Chondrocyte (in vitro differentiated cells): ENCODE data around the gene ICOS. TPM values are rescaled to one million over a fixed set of nuclear protein-coding genes. Genes with fewer than 3 reads are reported as not detected.
A peak's percentile ranks its signal among the peaks of the same experiment; 100 is the strongest.

Experiments used
- DNase-seq: peaks from one replicate; pipeline ENCODE4 v3.0.0; 2021; ENCODE audit warnings: mixed read lengths, low spot score
- H3K27ac Mint-ChIP-seq: one replicate; pipeline ENCODE4 v1.8.0; 2021; ENCODE audit warnings: mild to moderate bottlenecking, moderate library complexity, mixed read lengths; ENCODE audit not compliant: unreplicated experiment
- H3K27me3 Mint-ChIP-seq: 2 replicates; pipeline ENCODE4 v1.8.0; 2021; ENCODE audit warnings: low read depth, mixed read lengths
- H3K36me3 Mint-ChIP-seq: 2 replicates; pipeline ENCODE4 v1.8.0; 2021; ENCODE audit warnings: low read depth, mixed read lengths
- H3K4me1 Mint-ChIP-seq: 2 replicates; pipeline ENCODE4 v1.8.0; 2021; ENCODE audit warnings: low read depth, mild to moderate bottlenecking, mixed read lengths
- H3K4me3 Mint-ChIP-seq: one replicate; pipeline ENCODE4 v1.8.0; 2021; ENCODE audit warnings: mild to moderate bottlenecking, moderate library complexity, mixed read lengths; ENCODE audit not compliant: unreplicated experiment
- H3K9me3 Mint-ChIP-seq: 2 replicates; pipeline ENCODE4 v1.8.0; 2021; ENCODE audit warnings: low read depth, mixed read lengths
- CTCF ChIP-seq: fragments of 200-600 bp; sonication (generic); IDR thresholded peaks from 2 replicates; pipeline ENCODE4 v1.5.0; 2021; ENCODE audit warnings: antibody characterized with exemption, mild to moderate bottlenecking, moderate library complexity
- total RNA-seq: library from RNA; stranded (reverse); gene quantifications from 3 replicates; pipeline ENCODE4 v1.2.1, GENCODE V29; 2021

The ICOS gene
- total RNA-seq, 1 donor from 2014 or later: not detected

DNA sequence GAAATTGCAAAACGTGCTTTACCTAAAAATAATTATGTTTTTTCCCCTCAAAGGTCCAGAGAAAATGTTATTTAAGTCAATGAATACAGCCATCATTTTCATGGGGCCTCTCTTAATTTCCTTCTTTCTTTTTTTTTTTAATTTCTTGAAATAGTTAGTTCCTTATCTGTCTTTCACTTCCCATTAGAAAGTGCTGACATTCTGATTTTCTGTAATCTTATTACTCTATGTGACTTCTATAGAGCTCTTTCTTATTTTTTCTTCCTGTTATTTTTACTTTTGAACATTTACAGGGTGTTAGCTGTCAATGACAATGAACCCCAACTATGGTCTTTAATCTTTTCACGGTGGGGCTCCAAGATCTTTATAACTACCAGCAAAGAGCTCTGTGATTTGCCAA is 39.0 kb upstream of the ICOS start:
- peaks cover 17% of the 10 kb centered on the region for H3K4me1 Mint-ChIP-seq
- peaks cover 4% of the 10 kb centered on the region for H3K36me3 Mint-ChIP-seq
- no peak for DNase-seq
- peaks cover 15% of the 10 kb centered on the region for H3K9me3 Mint-ChIP-seq
- TF ChIP-seq CTCF: no peak
- H3K27me3 Mint-ChIP-seq: no peaks in the 10 kb centered on the region
- no peak overlapping the region for H3K27ac Mint-ChIP-seq
- H3K4me3 Mint-ChIP-seq: no peak overlapping the region

GRCh38 chr2:203898657-203899056 is 37.9 kb upstream of the ICOS start:
- no peaks in the 10 kb centered on the region for H3K27me3 Mint-ChIP-seq
- DNase-seq: no peak
- peaks cover 4% of the 10 kb centered on the region for H3K36me3 Mint-ChIP-seq
- peaks cover 15% of the 10 kb centered on the region for H3K9me3 Mint-ChIP-seq
- TF ChIP-seq CTCF: no peak
- H3K27ac Mint-ChIP-seq: no peak overlapping the region
- no peak overlapping the region for H3K4me3 Mint-ChIP-seq
- H3K4me1 Mint-ChIP-seq: peaks cover 14% of the 10 kb centered on the region

DNA sequence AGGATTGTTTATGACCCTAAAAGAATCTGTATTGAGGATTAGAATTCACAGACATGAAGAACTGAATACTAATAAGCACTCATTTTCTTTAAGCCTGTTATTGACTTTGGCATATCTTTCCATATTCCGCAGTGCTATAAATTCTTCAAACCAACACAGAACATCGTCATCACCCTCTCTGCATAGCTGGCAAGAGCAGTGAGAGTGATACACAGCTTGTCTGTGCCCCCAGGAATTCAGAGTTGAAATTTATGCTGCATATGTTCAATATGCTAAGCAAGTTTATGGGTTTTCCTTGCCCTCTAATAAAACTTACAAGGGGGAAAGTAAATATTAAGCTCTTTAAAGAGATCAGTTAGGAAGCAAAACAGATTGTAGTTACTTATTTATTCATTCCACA is 36.3 kb upstream of the ICOS start:
- peaks cover 18% of the 10 kb centered on the region for H3K9me3 Mint-ChIP-seq
- no peaks in the 10 kb centered on the region for H3K27me3 Mint-ChIP-seq
- peaks cover 14% of the 10 kb centered on the region for H3K4me1 Mint-ChIP-seq
- no peak for DNase-seq
- no peak for TF ChIP-seq CTCF
- peaks cover 4% of the 10 kb centered on the region for H3K36me3 Mint-ChIP-seq
- H3K27ac Mint-ChIP-seq: no peak overlapping the region
- no peak overlapping the region for H3K4me3 Mint-ChIP-seq

DNA sequence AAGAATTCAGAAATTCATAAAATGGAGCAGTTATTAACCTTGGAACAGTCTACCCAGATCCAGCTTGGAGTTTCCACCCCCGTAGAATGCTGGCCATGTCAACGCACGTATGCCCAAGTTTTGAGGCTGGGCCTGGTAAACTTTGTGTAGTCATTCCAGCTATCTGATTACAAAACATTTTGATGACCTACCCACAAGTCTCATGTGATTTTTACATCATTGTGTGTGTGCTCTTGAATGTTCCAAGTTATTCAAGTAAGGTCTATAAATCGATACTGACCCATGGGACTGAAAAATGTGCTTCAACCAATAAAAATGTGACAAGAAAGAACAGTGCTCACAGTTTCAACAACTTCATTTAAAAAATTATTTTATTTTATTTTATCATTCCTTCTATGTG is 32.5 kb upstream of the ICOS start:
- Mint-ChIP-seq H3K27me3 (no peaks in the 10 kb centered on the region), H3K4me1 (peaks cover 17% of the 10 kb centered on the region), H3K36me3 (peaks cover 4% of the 10 kb centered on the region), H3K27ac (no peak overlapping the region), H3K9me3 (peaks cover 18% of the 10 kb centered on the region), H3K4me3 (no peak overlapping the region)
- DNase-seq: no peak
- no peak for TF ChIP-seq CTCF

- TF ChIP-seq CTCF: peak; percentile 13
- H3K36me3 Mint-ChIP-seq: peaks cover 4% of the 10 kb centered on the region
- DNase-seq: no peak
- peaks cover 17% of the 10 kb centered on the region for H3K4me1 Mint-ChIP-seq
- H3K27ac Mint-ChIP-seq: no peak overlapping the region
- no peaks in the 10 kb centered on the region for H3K27me3 Mint-ChIP-seq
- H3K4me3 Mint-ChIP-seq: no peak overlapping the region
- H3K9me3 Mint-ChIP-seq: peaks cover 16% of the 10 kb centered on the region
These were observed 30.9 kb upstream of the ICOS start for GRCh38 chr2:203905656-203906055.
